ENCODE results near the gene PARP11.

GRCh38 chr12:3809357-3810015 lies 63.7 kb downstream of the PARP11 start:
- TF ChIP-seq POLR2A (IDR thresholded peaks at IDR 0.05) (no peak), CTCF (IDR thresholded peaks at IDR 0.05) (no peak)
